Measurements from ENCODE around the gene SALL1.

The SALL1 gene

GRCh38 chr16:51116353-51116752, 34.7 kb downstream of the SALL1 start:
- TF ChIP-seq POLR2A (IDR thresholded peaks at IDR 0.05; ENCODE audit: extremely low read depth, insufficient read length), result no peak
- no peak for DNase-seq (ENCODE audit: low read depth)
- H3K4me3 ChIP-seq (ENCODE audit: low read depth, low read length), result no peak overlapping the region

GRCh38 chr16:51114382-51114781, 36.7 kb downstream of the SALL1 start:
- DNase-seq (ENCODE audit: low read depth), result no peak
- no peak overlapping the region for H3K4me3 ChIP-seq (ENCODE audit: low read depth, low read length)
- TF ChIP-seq CTCF (IDR thresholded peaks at IDR 0.05; ENCODE audit: low read depth, low read length), result no peak
- no peak for TF ChIP-seq MAX (IDR thresholded peaks at IDR 0.05; ENCODE audit: low read depth, low read length)
- no peak for TF ChIP-seq MYC (IDR thresholded peaks at IDR 0.05; ENCODE audit: low read depth, low read length)
- TF ChIP-seq POLR2A (IDR thresholded peaks at IDR 0.05; ENCODE audit: extremely low read depth, insufficient read length), result no peak

GRCh38 chr16:51113236-51114125, 37.6 kb downstream of the SALL1 start:
- TF ChIP-seq CTCF (IDR thresholded peaks at IDR 0.05; ENCODE audit: low read depth, low read length) (no peak), MYC (IDR thresholded peaks at IDR 0.05; ENCODE audit: low read depth, low read length) (no peak), POLR2A (IDR thresholded peaks at IDR 0.05; ENCODE audit: extremely low read depth, insufficient read length) (no peak), MAX (IDR thresholded peaks at IDR 0.05; ENCODE audit: low read depth, low read length) (no peak)
- no peak overlapping the region for H3K4me3 ChIP-seq (ENCODE audit: low read depth, low read length)
- no peak for DNase-seq (ENCODE audit: low read depth)

GRCh38 chr16:51112323-51112722, 38.7 kb downstream of the SALL1 start:
- no peak for DNase-seq (ENCODE audit: low read depth)
- TF ChIP-seq MYC (IDR thresholded peaks at IDR 0.05; ENCODE audit: low read depth, low read length) (no peak), CTCF (IDR thresholded peaks at IDR 0.05; ENCODE audit: low read depth, low read length) (no peak), MAX (IDR thresholded peaks at IDR 0.05; ENCODE audit: low read depth, low read length) (no peak), POLR2A (IDR thresholded peaks at IDR 0.05; ENCODE audit: extremely low read depth, insufficient read length) (no peak)
- H3K4me3 ChIP-seq (ENCODE audit: low read depth, low read length), result no peak overlapping the region

GRCh38 chr16:51111759-51112158, 39.3 kb downstream of the SALL1 start:
- DNase-seq (ENCODE audit: low read depth), result no peak
- no peak overlapping the region for H3K4me3 ChIP-seq (ENCODE audit: low read depth, low read length)
- no peak for TF ChIP-seq MAX (IDR thresholded peaks at IDR 0.05; ENCODE audit: low read depth, low read length)
- TF ChIP-seq POLR2A (IDR thresholded peaks at IDR 0.05; ENCODE audit: extremely low read depth, insufficient read length), result no peak

- no peak for DNase-seq (ENCODE audit: low read depth)
- TF ChIP-seq POLR2A (IDR thresholded peaks at IDR 0.05; ENCODE audit: extremely low read depth, insufficient read length) (no peak), MYC (IDR thresholded peaks at IDR 0.05; ENCODE audit: low read depth, low read length) (no peak), CTCF (IDR thresholded peaks at IDR 0.05; ENCODE audit: low read depth, low read length) (no peak), MAX (IDR thresholded peaks at IDR 0.05; ENCODE audit: low read depth, low read length) (no peak)
These were observed 40.3 kb downstream of the SALL1 start for GRCh38 chr16:51110700-51111157.

More at GRCh38 chr16:51110700-51111157, 40.3 kb downstream of the SALL1 start:
- H3K4me3 ChIP-seq (ENCODE audit: low read depth, low read length), result no peak overlapping the region
